Osteocyte (in vitro differentiated cells): ENCODE results near the gene SHMT1. TPM values are rescaled to one million over a fixed set of nuclear protein-coding genes. Genes with fewer than 3 reads are reported as not detected.

Source experiments
- DNase-seq: peaks from one replicate; pipeline ENCODE4 v3.0.0; 2021; ENCODE audit warnings: mixed read lengths; ENCODE audit not compliant: unreplicated experiment; ENCODE audit errors: extremely low spot score
- H3K27ac Mint-ChIP-seq: one replicate; pipeline ENCODE4 v1.8.0; 2021; ENCODE audit warnings: mild to moderate bottlenecking, mixed read lengths; ENCODE audit not compliant: unreplicated experiment
- H3K27me3 Mint-ChIP-seq: one replicate; pipeline ENCODE4 v1.8.0; 2021; ENCODE audit warnings: mixed read lengths; ENCODE audit not compliant: unreplicated experiment
- H3K36me3 Mint-ChIP-seq: one replicate; pipeline ENCODE4 v1.8.0; 2021; ENCODE audit warnings: mixed read lengths; ENCODE audit not compliant: unreplicated experiment
- H3K4me1 Mint-ChIP-seq: one replicate; pipeline ENCODE4 v1.8.0; 2021; ENCODE audit warnings: mixed read lengths; ENCODE audit not compliant: unreplicated experiment
- H3K4me3 Mint-ChIP-seq: one replicate; pipeline ENCODE4 v1.8.0; 2021; ENCODE audit warnings: mild to moderate bottlenecking, moderate library complexity, mixed read lengths; ENCODE audit not compliant: unreplicated experiment
- H3K9me3 Mint-ChIP-seq: one replicate; pipeline ENCODE4 v1.8.0; 2021; ENCODE audit warnings: mixed read lengths; ENCODE audit not compliant: unreplicated experiment
- total RNA-seq: library from RNA; stranded (reverse); gene quantifications from 2 replicates; pipeline ENCODE4 v1.2.1, GENCODE V29; 2021
- TF ChIP-seq, protein P1 (sequence below): fragments of 200-600 bp; sonication (generic); IDR thresholded peaks from 2 replicates; pipeline ENCODE4 v1.5.0; 2021; ENCODE audit warnings: antibody characterized with exemption, mild to moderate bottlenecking, moderate library complexity

SHMT1 gene
- total RNA-seq, 1 donor from 2014 or later, result 5.4 TPM

- no peaks in the 10 kb centered on the region for H3K4me1 Mint-ChIP-seq
- no peak for DNase-seq
- no peaks in the 10 kb centered on the region for H3K36me3 Mint-ChIP-seq
- H3K4me3 Mint-ChIP-seq, result no peak overlapping the region
- TF ChIP-seq, protein P1, sequence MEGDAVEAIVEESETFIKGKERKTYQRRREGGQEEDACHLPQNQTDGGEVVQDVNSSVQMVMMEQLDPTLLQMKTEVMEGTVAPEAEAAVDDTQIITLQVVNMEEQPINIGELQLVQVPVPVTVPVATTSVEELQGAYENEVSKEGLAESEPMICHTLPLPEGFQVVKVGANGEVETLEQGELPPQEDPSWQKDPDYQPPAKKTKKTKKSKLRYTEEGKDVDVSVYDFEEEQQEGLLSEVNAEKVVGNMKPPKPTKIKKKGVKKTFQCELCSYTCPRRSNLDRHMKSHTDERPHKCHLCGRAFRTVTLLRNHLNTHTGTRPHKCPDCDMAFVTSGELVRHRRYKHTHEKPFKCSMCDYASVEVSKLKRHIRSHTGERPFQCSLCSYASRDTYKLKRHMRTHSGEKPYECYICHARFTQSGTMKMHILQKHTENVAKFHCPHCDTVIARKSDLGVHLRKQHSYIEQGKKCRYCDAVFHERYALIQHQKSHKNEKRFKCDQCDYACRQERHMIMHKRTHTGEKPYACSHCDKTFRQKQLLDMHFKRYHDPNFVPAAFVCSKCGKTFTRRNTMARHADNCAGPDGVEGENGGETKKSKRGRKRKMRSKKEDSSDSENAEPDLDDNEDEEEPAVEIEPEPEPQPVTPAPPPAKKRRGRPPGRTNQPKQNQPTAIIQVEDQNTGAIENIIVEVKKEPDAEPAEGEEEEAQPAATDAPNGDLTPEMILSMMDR, result no peak
- H3K27me3 Mint-ChIP-seq, result peaks cover 16% of the 10 kb centered on the region
- H3K9me3 Mint-ChIP-seq, result no peaks in the 10 kb centered on the region
- no peak overlapping the region for H3K27ac Mint-ChIP-seq
Observed at GRCh38 chr17:18368946-18369345, 5.6 kb upstream of the SHMT1 start.

DNA sequence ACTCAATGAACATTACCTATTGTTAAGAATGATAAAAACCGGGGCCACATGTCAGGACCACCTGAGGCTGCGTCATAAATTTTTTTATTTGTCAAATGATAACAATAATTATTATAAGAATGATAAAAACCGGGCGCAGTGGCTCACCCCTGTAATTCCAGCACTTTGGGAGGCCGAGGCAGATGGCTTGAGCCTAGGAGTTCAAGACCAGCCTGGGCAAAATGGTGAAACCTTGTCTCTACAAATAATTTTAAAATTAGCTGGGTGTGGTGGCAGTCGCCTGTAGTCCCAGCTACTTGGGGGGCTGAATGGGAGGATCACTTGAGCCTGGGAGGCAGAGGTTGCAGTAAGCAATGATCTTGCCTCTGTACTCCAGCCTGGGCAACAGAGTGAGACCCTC lies 816 bp upstream of the SHMT1 start:
- no peak overlapping the region for H3K27ac Mint-ChIP-seq
- H3K4me3 Mint-ChIP-seq, result no peak overlapping the region
- H3K9me3 Mint-ChIP-seq, result no peaks in the 10 kb centered on the region
- no peaks in the 10 kb centered on the region for H3K27me3 Mint-ChIP-seq
- TF ChIP-seq, protein P1, result no peak
- DNase-seq, result no peak
- H3K36me3 Mint-ChIP-seq, result no peaks in the 10 kb centered on the region
- peaks cover 8% of the 10 kb centered on the region for H3K4me1 Mint-ChIP-seq

GRCh38 chr17:18362698-18363100 lies 651 bp downstream of the SHMT1 start:
- Mint-ChIP-seq H3K4me1 (peaks cover 8% of the 10 kb centered on the region), H3K36me3 (no peaks in the 10 kb centered on the region), H3K27ac (no peak overlapping the region), H3K9me3 (no peaks in the 10 kb centered on the region), H3K4me3 (peak overlapping the region; percentile 87), H3K27me3 (no peaks in the 10 kb centered on the region)
- no peak for DNase-seq
- TF ChIP-seq, protein P1, result no peak

- no peaks in the 10 kb centered on the region for H3K36me3 Mint-ChIP-seq
- H3K4me3 Mint-ChIP-seq, result peak overlapping the region; percentile 87
- no peaks in the 10 kb centered on the region for H3K9me3 Mint-ChIP-seq
- DNase-seq, result no peak
- H3K27ac Mint-ChIP-seq, result no peak overlapping the region
- H3K4me1 Mint-ChIP-seq, result peaks cover 8% of the 10 kb centered on the region
- H3K27me3 Mint-ChIP-seq, result no peaks in the 10 kb centered on the region
- TF ChIP-seq, protein P1, result no peak
Observed at GRCh38 chr17:18361837-18362697, 1.3 kb downstream of the SHMT1 start.

DNA sequence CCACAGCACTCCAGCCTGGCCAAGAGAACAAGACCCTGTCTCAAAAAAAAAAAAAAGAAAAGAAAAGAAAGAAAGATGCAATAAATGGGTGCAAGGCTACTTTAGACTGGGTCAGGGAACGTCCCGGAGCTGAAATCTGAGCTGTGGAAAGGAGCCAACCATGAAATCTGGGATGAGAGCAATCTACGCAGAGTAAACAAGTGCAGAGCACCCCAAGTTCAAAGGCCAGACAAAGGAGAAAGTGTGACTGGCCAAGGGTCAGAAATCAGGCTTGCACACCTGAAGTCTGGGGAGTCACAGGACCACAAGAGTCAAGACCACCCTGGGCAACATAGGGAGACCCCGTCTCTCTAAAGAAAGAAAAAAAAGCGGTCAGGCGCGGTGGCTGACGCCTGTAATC lies 2.8 kb downstream of the SHMT1 start:
- Mint-ChIP-seq H3K4me1 (peaks cover 8% of the 10 kb centered on the region), H3K9me3 (no peaks in the 10 kb centered on the region), H3K36me3 (no peaks in the 10 kb centered on the region), H3K4me3 (no peak overlapping the region), H3K27ac (no peak overlapping the region), H3K27me3 (no peaks in the 10 kb centered on the region)
- TF ChIP-seq, protein P1, result no peak
- DNase-seq, result no peak
